NCI-H510A treated with DMSO at 0.1 percent for 48 hours (cell line): ENCODE results near the gene HMGB2.

Experiments
- DNase-seq: peaks from one replicate; lab custom pipeline; 2025; lab: John Stamatoyannopoulos, UW

Gene HMGB2

GRCh38 chr4:173288296-173288695 lies 45.9 kb downstream of the HMGB2 start:
- DNase-seq: no peak

- no peak for DNase-seq
Measured at GRCh38 chr4:173287486-173287885, 46.7 kb downstream of the HMGB2 start.

GRCh38 chr4:173284463-173284862 lies 49.7 kb downstream of the HMGB2 start:
- no peak for DNase-seq

- no peak for DNase-seq
Measured at GRCh38 chr4:173282626-173283025, 51.5 kb downstream of the HMGB2 start.

- DNase-seq: no peak
Measured at GRCh38 chr4:173282256-173282562, 51.9 kb downstream of the HMGB2 start.

GRCh38 chr4:173281406-173282255 lies 52.5 kb downstream of the HMGB2 start:
- DNase-seq: no peak
